Suprapubic skin (tissue), 3 donors: Measurements from ENCODE around the gene SERINC2.

Experiments
- CTCF ChIP-seq, 2 donors: fragments of 200-600 bp in 1 of 2; fragments of 450-650 bp in 1 of 2; sonication (generic) in 1 of 2; IDR thresholded peaks; one replicate each; pipeline ENCODE4 v1.5.1; 2016 to 2019; ENCODE audit warnings: antibody characterized with exemption in 2 of 2, mild to moderate bottlenecking in 1 of 2, moderate library complexity in 1 of 2
- EP300 ChIP-seq: sonication (generic); formaldehyde crosslinking; IDR thresholded peaks from one replicate; pipeline ENCODE4 v1.6.1; 2017; ENCODE audit warnings: antibody characterized with exemption
- POLR2A ChIP-seq, 2 donors: fragments of 450-650 bp; IDR thresholded peaks; one replicate each; pipeline ENCODE4 v1.6.1; 2017; ENCODE audit warnings: antibody characterized with exemption in 2 of 2, mild to moderate bottlenecking in 2 of 2, moderate library complexity in 2 of 2

GRCh38 chr1:31412732-31413404 is at the start of gene SERINC2:
- TF ChIP-seq CTCF (IDR thresholded peaks at IDR 0.05) (no peak), POLR2A (IDR thresholded peaks at IDR 0.05) (no peak), EP300 (no peak)
